HG03354 (cell line): Measurements from ENCODE around the gene PALS2.

Experiments used
- ATAC-seq: cut with Tn5 transposase; IDR thresholded peaks from one replicate; pipeline ENCODE4 v1.9.1; 2021; ENCODE audit warnings: mild to moderate bottlenecking; ENCODE audit not compliant: unreplicated experiment, poor library complexity, severe bottlenecking

Gene PALS2

DNA sequence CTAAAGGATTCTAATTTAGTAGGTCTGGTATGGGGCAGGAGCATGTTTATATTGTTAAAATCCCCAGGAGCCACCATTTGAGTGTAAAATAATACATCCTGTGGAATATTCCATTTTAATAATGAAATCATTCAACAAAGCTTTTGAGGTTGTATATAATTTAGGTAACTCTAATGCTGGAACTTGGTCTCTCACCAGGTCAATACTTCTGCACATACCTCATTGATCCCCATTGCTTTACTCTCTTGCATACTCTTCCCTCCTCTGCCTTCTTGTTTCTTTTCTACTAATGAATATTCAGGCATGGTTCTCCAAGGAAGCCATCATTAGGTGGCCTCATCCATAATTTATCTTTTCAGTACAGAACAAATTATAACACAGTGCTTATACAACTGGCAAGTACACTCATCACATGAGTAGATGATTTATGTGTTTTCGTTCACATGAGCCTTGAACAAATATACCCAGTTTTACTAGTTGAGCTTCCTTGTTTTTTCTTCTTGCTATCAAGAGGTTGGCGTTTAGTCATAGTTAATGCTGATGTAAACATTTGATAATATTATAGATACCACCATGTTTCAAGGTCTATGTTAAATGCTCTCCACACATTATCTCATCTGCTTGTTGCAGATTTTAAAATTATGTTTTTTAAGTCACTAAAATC is 7.2 kb downstream of the PALS2 start:
- no peak for ATAC-seq

- ATAC-seq, result no peak
These were observed 8.9 kb downstream of the PALS2 start for GRCh38 chr7:24582166-24582565.

- peak; percentile 74 for ATAC-seq
These were observed 14.6 kb downstream of the PALS2 start for GRCh38 chr7:24587853-24588252.

DNA sequence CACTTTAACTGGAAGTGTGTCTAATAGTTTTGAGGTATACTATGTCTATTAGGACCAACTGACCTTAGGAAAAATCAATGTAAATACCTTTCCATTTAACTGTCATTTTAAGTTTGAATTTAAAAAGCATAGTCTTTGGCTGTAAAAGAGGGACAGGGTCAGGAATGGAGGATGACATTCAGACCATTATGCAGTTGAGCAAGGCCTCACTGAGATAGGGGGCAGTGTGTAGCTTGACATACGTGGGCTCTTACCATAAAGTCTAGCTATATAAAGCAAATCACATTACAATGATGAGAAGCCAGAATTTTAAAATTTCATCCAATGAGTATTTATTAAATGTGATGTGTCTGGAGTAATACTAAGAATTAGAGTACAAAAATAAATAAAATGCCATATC is 17.9 kb downstream of the PALS2 start:
- no peak for ATAC-seq

DNA sequence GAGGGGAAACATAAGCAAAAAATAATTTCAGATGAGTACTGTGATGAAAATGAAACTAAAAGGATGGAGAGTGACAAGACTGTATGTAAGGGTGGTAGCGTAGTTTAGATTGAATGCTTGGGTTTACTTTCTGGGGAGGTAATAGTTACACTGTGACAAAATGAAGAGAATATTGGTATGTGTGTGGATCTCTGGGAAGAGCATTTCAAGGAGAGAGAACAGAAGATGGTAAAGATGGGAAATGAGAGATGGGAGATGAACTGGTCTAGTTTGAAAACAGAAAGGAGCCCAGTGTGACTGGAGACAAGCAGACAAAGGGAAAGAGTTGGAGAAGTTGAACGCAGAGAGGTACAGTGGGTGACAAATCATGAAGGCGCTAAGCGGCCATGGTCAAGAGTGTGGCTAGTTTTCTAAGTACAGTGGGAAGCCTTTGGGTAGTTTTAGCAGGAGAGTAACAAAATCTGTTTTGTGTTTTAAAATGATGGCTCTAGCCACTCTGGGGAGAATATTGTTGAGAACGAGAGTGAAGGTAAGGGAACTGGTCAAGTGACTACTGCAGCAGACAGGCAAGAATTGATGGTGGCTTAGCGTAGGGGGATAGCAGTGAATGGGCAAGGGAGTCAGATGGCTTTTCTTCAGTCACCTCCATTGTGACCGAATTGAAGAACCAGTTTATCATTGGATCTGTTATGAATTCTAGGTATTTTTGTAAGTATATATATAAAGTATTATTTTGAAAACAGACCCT is 22.6 kb downstream of the PALS2 start:
- ATAC-seq, result peak; percentile 78

- ATAC-seq, result peak; percentile 35
These were observed 23.8 kb downstream of the PALS2 start for GRCh38 chr7:24597014-24597413.

GRCh38 chr7:24601600-24601999 is 28.3 kb downstream of the PALS2 start:
- ATAC-seq, result no peak

DNA sequence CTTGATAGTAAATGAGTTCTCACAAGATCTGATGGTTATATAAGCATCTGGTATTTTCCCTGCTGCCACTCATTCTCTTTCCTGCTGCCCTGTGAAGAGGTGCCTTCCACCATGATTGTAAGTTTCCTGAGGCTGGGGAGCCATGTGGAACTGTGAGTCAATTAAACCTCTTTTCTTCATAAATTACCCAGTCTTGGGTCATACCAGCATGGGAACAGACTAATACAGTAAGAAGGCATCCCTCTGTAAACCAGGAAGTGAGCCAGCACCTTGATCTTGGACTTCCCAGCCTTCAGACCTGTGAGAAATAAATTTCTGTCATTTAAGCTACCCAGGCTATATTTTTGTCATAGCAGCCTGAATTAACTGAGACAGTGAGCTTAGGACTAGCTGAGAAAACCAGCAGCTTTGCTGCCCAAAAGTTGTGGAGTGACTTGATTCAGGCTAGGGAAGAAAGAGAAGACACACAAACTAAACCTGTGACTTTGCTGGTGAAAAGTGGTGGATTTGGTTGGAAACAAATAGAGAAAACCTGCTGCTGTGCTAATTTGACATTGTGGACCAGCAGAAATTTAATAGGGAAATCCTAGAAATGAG is 29.7 kb downstream of the PALS2 start:
- ATAC-seq, result no peak

- ATAC-seq, result no peak
These were observed 31.4 kb downstream of the PALS2 start for GRCh38 chr7:24604630-24605029.

- no peak for ATAC-seq
These were observed 35.3 kb downstream of the PALS2 start for GRCh38 chr7:24608504-24608903.

DNA sequence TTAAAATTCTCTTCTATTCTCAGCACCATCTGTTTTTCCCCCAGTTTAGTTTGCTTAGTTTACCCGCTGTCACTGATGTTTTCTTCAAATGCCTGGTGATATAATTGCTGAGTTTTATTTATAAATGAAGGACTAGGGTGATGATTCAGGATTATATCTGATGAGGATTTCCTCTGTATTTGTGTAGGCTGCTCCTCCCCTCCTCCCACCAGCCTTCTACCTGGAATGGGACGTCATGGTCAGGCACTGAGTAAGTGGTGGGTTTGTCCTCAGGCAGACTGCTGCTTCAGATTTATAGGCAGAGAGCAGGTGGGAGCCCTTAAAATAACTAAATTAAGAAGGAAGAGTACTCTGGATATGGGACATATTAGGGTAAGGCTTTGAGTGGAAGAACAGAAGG is 35.8 kb downstream of the PALS2 start:
- ATAC-seq, result no peak

GRCh38 chr7:24609570-24609969 is 36.3 kb downstream of the PALS2 start:
- no peak for ATAC-seq

GRCh38 chr7:24611130-24611529 is 37.9 kb downstream of the PALS2 start:
- ATAC-seq, result no peak

GRCh38 chr7:24617957-24618616 is 44.8 kb downstream of the PALS2 start:
- no peak for ATAC-seq

GRCh38 chr7:24619978-24620377 is 46.7 kb downstream of the PALS2 start:
- ATAC-seq, result no peak

DNA sequence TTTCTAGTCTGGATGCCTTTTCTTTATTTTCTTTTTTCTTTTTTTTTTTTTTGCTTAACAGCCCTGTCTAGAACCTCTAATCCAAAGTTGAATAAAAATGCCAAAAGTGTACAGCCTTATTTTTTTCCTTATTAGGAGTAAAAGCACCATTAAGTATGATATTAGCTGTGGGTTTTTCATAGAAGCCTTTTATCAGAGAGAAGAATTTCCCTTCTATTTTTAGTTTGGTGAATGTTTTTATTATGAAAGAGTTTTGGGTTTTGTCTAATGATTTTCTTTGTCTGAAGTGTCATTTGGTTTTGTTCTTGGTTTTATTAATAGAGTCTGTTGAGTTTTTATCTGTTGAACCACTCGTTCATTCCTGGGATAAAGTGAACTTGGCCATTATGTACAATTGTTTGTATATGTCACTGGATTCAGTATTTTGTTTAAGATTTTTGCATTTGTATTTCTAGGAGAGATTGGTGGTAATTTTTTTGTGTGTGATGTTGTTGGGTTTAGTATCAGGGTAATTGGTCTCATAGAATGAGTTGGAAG is 49.5 kb downstream of the PALS2 start:
- no peak for ATAC-seq
